ENCODE data around the gene IGFBPL1. TPM values are rescaled to one million over a fixed set of nuclear protein-coding genes. Genes with fewer than 3 reads are reported as not detected.

IGFBPL1 gene
- total and polyA plus RNA-seq, 4 donors, result 0.08 TPM; not detected in 3

DNA sequence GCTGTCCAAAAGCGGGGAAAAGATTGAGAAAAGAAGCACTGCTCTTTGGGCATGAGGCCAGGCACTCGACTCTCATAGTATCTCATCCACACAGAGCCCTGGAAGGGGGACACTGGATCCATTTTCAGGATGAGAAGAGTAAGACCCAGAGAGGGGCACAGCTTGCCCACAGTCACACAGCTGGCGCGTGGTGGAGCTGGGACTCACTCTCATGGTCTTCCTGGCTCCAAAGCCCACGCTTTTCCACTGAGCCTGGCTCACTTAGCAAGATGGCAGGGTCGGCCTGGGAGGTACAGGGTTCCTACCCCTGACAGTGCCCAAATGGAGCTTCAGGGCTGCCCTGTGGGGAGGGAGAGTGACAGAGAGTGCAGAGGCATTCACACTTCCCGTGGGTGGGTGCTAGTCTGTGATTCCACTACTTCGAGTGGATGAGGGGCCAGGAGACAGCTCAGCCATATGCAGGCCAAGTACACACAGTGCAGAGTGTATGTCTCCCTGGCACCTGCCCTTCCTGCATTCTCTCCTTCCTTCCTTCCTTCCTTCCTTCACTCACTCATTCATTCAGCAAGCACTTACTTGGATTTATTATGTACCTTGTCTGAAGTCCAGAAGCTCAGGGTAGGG lies 18.3 kb upstream of the IGFBPL1 start:
- peaks cover 0 to 5% (median 4%) of the 10 kb centered on the region in 4 donors for H3K4me1 ChIP-seq (ENCODE audit: control insufficient read depth in 4 of 4, insufficient read depth in 4 of 4, low read length in 3 of 4)
- H3K27me3 ChIP-seq (ENCODE audit: control insufficient read depth in 4 of 4, insufficient read depth in 4 of 4, low read length in 3 of 4), result no peaks in the 10 kb centered on the region
- TF ChIP-seq ZBTB33 (IDR thresholded peaks at IDR 0.05) (no peak), SP1 (IDR thresholded peaks at IDR 0.05) (no peak), MAX (IDR thresholded peaks at IDR 0.05) (no peak), REST (IDR thresholded peaks at IDR 0.05) (no peak), YY1 (IDR thresholded peaks at IDR 0.05) (no peak), RAD21 (IDR thresholded peaks at IDR 0.05) (no peak), RXRA (IDR thresholded peaks at IDR 0.05) (no peak), ATF3 (IDR thresholded peaks at IDR 0.05) (no peak), CTCF (IDR thresholded peaks at IDR 0.05; ENCODE audit: low read depth, low read length, missing input control) (no peak), TAF1 (conservative IDR thresholded peaks at IDR 0.05) (no peak), HNF4G (IDR thresholded peaks at IDR 0.05) (no peak), GABPA (IDR thresholded peaks at IDR 0.05 in 1 of 2, conservative IDR thresholded peaks at IDR 0.05 in 1 of 2) (no peak), HNF4A (conservative IDR thresholded peaks at IDR 0.05) (no peak), FOXA1 (IDR thresholded peaks at IDR 0.05) (no peak), FOXA2 (IDR thresholded peaks at IDR 0.05) (no peak), EGR1 (IDR thresholded peaks at IDR 0.05; ENCODE audit: low read depth in 2 of 2) (no peak)
- no peak overlapping the region for H3K9ac ChIP-seq (ENCODE audit: low read depth in 1 of 2, low read length in 2 of 2)
- H3K27ac ChIP-seq (ENCODE audit: low read depth in 1 of 2, low read length in 2 of 2), result no peak overlapping the region
- no peak for DNase-seq (ENCODE audit: low spot score)
- WGBS, result 81% methylated on average over 8 of the region's 8 CpGs
- H3K36me3 ChIP-seq (ENCODE audit: control insufficient read depth in 4 of 4, insufficient read depth in 3 of 4, low read depth in 1 of 4, low read length in 3 of 4), result no peaks in the 10 kb centered on the region
- H3K4me3 ChIP-seq (ENCODE audit: low read depth in 1 of 3, low read length in 3 of 3), result no peak overlapping the region
- H3K9me3 ChIP-seq (ENCODE audit: control insufficient read depth in 4 of 4, low read length in 3 of 4), result no peaks in the 10 kb centered on the region

Data from liver (tissue), 9 donors.